Ecto neural progenitor cell (in vitro differentiated cells): ENCODE results near the gene GOLGA1.

Experiments used
- DNase-seq: peaks from one replicate; pipeline ENCODE4 v3.0.0-alpha.2; 2018; ENCODE audit warnings: low spot score

GOLGA1 gene

DNA sequence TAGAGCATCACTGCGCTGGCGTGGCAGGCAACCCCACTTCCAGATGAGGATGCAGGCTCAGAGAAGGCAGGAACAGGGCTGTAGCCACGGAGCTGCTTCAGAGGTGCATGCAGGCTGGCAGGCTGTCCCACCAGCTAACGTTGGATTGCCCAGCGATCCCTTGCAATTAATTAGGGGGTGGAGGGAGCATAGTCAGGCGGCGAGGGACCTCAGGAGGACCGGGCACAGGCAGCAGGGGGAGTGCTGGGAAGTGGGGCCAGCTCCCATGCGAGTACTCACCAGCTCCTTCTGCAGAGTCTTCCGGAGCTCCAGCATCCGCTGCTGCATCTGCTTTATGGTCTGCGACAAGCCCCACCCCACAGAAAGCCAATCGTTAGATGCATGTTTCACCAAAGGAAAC lies 58.7 kb downstream of the GOLGA1 start:
- no peak for DNase-seq

DNA sequence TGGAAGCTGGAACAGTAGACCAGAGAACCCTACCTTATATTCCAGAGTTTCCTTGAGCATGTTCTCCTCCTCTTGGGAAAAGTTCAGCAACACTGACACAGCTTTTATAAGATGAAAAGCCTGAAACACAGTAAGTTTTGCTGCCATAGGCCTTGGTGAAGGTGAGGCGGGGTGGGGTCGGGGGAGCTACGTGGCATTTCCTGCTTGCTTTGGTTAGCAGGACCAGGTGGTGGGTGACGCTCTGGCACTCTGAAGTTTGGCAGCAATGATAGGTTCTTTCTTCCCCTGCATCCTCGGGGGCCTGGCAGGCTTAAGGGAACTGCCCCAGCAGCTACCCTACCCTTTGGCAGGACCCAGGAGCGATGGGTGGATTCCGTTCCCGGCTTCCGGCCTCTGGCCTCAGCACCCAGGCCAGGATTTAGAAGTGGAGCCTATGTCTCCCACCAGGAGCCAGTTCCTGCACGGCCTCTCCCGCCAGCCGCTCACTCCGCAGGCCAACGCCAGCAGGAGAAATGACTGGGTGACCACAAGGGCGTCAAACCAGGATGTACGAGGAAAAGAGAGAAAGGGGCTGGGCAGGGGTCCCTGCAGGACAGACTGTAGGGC lies 59.6 kb downstream of the GOLGA1 start:
- no peak for DNase-seq

DNA sequence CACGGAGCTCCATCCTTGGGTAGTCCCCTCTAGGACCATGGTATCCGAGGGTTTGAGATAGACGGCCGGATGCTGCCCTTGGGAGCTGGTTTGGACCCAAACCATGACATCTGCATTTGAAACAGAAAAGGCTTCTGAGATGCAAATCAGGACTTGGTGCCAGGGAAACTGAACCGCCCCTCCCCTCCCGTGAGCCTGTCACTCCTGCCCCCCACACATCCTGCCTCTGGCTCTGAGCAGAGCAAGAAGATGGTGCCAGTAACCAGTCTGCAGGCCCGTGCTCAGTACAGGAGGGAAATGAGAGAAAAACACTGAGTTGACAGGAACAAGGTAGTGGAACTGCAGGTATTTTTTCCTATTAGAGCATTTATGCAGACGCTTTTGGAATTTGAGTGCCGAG lies 60.4 kb downstream of the GOLGA1 start:
- DNase-seq: no peak

DNA sequence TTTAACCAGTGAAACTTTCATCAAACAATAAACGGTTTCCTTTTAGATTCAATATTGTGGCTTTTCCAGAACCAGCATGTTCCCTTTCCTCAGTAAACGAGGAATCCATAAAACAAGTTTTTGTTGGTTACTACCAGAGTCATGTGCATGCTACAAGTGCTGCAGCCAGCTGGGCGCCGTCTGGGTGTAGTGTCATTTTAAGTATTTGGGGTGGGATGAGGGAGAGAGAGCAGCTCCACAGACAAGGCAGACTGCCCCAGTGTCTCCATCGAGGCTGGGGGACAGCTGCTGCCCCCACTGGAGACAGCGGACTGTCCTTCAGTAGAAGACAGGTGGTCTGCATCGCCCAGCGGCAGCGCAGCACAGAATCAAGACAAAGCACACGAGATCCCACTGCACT lies 61.7 kb downstream of the GOLGA1 start:
- no peak for DNase-seq

DNA sequence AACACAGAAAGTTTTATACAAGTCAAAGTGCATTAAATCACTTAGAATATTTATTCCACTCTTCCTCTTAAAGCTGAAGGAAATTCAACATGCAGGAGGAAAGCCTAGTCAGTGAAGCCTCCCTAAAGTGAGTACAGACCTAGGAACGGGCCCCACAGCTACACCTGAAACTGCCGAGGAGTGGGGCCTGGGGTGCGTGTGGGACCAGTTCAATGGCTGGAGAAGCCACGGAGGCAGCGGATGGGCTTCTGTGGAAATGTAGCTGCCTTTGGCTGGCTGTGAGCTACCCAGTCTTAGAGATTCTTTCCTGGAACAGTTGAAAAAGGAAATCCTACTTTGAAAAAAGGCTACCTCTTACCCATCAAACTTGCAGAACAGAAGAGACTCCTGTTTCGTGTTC lies 62.4 kb downstream of the GOLGA1 start:
- DNase-seq: no peak

DNA sequence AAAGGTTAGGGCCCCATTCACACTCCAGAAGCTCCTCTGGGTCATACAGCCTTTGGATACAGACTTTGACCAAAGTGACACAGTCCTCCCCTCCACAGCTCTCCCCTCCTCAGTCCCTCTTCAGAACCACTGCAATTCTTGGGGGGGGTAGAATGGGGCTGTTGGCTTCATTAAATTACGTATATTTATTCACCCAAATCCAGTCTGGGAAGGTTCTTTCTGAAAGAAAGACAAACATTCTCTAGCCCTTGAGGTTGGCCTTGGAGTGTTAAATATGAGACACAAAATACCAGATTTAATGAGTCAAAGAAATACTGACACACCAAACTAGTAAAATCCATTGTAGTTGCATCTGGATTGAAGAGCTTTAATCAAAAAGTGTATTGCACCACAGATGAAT lies 62.9 kb downstream of the GOLGA1 start:
- DNase-seq: no peak

DNA sequence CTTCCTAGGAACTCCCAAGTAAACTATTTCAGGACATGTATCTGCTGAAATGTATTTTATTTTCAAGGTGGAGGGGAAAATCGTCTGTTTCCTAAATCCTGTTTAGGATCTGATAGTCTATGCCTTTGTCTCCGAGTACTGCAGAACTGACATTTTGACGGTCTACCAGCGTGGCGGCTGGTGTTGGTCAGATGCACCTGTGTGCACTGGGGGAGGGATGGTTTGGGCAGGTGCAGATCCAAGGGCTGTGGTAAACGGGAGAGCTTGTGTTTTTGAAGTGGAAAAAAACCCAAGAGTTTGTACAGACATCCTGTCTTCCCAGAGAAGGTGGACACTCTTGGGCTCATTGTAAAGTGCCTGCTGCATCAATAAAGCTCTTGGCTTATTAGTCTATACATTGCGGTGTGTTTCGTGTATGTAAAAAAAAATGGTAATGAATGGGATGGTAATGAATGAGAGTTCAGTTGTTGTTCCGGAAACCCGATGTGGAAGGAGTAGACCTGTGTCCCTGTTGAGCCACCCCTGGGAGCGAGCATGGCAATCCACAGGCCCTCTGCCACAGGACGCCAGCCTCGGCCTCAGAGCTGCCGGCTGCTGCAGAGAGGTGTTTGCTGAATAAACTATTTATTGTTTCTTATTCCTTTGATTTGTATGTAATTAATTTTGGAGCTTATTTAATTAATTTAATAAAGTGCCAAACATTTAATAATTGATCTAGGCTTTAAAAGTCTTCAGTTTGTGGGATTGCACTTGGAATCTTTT lies 63.7 kb downstream of the GOLGA1 start:
- no peak for DNase-seq

DNA sequence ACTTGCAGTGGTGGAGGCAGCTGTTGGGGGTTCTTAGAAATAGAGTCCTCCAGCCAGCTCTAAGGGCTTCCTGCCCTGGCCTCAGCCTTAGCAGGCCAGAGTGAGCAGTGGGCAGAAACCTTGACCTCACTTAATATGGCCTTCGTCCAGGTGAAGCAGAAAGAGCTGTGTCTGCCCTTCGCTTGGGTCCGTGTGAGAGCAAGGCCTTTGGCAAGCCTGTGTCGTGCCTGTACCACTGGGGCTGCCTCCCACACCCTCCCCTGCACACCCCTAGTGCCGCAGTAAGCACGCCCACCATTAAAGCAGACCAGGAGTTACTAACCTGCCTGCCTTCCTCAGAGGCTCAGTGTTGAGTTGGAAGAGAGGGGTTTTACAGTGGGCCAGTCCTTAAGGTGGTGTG lies 65.4 kb downstream of the GOLGA1 start:
- DNase-seq: no peak

DNA sequence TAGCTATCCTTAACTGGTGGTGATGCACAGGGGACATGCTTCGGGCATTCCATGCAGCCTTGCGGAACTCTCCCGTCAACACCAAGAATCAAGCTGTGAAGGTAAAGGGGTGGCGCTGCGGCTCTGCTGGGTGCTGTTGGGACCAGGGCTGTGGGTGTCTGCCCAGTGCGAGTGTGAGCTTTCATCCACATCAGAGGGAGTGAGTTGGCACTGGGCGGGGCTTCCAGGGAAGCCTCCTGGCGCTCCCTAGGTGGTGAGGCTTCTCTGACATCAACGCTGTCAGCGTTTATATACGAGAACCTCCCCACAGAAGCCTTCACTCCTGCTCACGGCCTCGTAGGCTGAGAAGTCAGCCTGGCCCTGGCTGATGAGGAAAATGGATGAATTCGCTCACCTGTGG lies 67.2 kb downstream of the GOLGA1 start:
- no peak for DNase-seq

DNA sequence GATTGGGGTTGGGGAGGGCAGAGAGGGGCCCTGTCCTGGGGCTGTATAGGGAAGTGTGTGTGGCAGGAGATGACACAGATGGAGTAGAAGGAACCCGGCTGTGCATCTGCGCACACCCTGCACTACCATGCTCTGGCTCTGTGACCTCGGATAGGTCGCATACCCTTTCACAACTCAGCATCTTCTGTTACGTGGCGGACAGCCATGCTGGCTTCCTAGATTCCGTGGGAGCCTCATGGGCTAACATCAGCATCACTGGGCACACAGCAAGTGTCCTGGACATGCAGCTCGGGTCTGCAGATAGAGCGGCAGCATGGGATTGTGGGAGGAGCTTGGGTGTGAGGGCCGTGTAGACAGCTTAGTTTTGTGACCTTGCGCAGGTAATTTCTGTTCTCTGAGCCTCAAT lies 69.7 kb downstream of the GOLGA1 start:
- DNase-seq: no peak

DNA sequence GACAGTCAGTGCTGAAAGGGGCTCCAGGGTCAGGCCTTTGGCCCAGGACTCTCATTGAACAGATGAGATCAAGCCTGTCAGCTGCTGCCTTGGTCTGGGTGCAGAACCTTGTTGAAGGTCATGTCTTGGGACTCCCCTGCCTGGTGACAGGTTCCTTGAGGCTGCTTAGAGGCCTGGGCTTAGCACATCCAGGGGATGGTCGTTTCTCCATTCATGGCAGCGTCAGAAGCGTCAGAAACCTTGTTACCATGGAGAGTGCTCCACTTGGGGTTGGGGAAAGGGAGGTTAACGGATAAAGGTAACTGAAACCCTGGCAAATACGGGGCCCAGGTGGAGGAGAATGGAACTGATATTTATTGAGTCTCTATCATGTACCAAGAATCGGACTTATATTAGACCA lies 70.2 kb downstream of the GOLGA1 start:
- DNase-seq: no peak

DNA sequence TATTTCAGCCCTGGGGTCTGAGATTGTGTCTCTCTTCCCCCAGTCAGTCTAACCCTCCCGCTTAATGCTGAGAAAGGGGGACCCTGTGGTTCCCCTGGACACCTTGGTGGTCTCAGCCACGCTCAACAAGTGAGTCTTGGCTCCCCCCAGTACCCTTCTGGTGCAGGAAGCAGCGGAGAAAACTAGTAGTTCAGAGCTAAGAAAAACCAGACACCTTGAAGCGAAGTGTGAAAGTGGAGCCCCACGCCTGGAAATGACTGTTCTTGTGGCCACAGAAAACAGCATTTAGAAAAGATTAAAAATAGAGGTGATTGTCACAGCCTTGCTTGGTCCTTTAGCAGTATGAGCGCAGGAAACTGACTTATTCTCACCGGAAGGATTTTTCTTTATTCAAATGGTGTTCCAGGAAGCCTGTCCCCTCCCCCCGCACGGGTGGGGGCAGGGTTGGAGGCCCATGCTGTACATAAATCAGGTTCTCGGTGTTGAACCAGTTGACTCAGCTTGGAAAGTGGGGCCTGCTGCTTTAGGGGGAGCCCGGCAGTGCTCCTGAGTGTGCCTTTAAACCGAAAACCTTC lies 70.8 kb downstream of the GOLGA1 start:
- no peak for DNase-seq

DNA sequence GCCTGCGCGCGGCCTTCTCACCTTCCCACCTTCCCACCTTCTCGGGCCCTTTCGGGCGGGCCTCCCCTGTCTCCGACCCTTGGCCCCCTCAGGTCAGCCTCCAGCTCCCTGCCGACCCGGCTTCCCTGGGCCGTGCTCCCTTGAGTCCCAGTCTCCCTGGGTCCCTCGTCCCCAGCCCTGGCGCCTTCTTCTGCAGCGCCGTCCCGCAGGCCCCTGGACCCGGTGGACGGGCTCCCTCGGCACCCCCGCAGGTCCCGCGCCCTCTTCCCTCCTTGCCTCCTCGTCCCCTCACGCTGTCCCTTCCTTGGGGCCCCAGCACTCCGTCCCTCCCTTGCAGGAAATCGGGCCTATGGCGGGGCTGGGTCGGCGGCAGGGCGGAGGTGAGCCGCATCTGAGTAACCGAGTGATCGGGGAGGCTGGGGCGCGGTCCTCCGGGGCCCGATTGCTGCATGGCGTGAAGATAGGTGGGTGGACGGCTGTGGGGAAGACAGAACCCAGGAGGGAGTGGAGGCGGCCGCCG lies 71.4 kb downstream of the GOLGA1 start:
- peak; percentile 62 for DNase-seq

DNA sequence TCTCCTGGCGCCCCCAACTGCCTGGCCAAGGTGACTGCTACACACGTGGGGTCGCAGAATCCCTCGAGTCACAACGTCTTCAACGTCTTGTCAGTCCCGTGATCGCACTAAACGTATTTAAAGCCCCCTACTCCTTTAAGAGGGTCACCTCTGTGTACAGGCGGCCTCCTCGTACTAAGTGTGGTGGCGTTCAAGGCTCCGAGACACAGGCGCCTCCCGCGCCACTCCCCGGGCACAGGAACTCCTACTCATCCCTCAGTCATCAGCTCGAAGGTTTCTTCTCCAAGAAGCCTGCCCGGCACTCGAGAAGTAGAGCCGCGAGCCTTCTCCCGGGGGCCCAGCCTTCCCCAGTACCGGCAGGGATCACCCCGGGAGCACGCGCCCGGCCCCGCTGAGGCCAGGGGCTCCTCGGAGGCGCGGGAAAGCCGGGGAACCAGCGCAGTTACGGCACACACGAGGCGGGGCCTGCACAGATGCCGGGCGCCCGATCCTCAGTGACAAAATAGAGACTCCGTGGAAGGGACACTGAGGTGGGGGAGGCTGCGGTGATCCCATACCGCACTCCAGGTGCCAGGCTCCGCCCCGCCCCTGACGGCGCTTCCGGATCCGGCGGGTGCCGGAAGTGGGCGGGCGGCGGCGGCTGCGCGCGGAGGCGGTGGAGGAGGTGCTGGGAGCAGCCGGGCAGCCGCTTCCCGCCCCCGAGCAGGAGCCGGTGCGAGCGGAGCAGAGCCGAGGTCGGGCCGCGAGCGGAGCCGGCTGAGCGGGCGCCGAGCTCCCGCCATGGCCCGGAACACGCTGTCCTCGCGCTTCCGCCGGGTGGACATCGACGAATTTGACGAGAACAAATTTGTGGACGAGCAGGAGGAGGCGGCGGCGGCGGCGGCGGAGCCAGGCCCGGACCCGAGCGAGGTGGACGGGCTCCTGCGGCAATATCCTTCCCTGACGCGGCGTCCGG lies 72.1 kb downstream of the GOLGA1 start:
- peak; percentile 90 for DNase-seq

DNA sequence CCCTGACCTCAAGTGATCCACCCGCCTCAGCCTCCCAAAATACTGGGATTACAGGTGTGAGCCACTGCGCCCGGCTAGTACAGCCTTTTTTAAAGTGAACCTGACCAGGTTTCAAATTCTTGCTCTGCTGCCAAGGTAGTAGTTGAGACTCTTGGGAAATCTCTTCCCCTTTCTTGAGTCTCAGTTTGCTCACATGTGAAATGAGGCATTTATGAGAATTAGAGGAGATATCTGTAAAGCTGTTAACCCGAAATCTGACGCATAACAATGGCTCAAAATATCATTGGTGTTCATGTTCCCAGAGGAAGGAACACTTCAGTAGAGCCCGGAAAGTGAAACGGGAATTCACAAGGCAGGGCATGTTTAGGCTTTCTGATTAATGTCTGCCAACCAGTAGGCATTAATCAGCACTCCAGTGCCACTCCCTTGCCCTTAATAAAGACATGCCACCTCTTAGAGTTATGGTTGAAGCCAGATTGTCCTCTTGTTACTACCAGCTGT lies 77.5 kb downstream of the GOLGA1 start:
- no peak for DNase-seq

DNA sequence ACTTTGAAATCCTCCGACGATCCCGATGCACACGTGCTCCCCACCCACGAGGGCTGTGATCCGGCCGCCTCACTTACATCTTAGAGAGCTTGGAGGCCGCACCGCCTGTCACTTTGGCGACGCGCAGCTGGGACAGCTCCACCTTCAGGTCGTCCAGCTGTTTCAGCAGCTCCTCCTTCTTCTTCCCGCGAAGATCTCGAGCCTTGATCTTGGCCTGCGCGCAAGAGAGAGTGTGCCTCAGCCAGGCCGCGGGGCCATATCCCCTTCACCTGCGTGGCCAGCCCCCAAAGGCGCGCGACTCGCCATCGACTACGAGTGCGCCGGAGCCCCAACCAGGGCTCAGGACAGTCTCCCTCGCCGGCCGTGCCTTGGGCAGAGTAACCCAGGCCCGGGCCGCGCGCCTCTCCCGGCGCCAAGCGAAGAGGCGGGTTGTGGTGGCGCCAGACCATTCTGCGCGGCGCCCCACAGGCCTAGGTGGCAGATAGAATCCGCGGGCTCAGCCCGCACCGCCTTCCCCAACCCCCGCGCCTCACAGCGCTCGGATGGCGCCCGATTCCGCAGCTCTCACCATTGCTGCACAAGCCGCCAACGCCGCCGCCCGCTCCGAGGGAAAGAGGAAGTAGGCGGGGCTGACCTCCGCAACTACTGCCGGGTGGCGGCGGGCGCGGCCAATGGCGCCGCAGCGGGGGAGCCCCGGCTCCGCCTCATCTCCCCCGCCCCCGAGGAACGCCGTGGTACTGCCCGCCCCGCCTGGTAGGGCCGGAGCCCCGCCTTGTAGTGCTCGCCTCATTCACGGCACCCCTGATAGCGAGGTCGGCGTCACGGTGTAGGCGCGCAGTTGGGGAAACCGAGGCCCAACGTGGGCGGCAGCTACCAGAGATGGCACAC lies 79.3 kb downstream of the GOLGA1 start, which contains the start of the genes ARPC5L and RPL35:
Gene ARPC5L (plus strand): TSS at position 789 of the 888 bp plus-strand sequence. CDS start 7,161 bp downstream, outside the sequence.
Gene RPL35 (minus strand): TSS at position 616 of the 888 bp plus-strand sequence. CDS start 45 bp downstream, at position 571.
- peak; percentile 95 for DNase-seq

DNA sequence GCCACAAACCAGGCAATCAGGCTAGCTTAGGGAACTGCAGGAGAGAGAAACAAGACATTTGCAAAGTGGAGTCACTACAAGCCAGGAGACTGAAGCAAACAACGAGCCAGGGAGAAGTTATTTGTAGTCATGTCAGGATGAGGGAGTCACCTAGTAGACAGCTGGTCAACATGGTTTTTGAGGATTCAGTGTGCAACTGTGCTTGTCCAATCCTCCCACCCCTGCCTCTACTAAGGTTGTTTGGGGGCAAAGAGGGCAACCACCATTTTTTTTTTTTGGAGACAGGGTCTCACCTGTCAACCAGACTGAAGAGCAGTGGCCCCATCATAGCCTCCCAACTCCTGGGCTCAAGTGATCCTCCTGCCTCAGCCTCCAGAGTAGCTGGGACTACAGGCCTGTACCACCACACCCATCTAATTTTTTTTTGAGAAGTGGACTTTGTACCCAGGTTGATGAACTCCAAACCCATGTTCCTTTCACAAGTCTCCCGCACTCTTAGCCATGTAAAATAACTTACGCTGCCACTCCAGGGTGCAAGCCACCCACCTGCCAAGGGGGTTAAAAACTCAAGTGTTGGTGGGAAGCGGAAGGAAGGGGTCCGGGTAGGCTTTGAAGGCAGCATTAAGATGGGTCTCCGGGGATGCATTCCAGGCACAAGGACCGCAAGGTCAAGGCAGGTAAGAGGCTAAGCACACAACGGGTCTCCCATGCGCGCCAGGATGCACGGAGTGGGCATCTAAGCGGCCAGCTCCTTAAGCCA lies 80.1 kb downstream of the GOLGA1 start:
- no peak for DNase-seq

DNA sequence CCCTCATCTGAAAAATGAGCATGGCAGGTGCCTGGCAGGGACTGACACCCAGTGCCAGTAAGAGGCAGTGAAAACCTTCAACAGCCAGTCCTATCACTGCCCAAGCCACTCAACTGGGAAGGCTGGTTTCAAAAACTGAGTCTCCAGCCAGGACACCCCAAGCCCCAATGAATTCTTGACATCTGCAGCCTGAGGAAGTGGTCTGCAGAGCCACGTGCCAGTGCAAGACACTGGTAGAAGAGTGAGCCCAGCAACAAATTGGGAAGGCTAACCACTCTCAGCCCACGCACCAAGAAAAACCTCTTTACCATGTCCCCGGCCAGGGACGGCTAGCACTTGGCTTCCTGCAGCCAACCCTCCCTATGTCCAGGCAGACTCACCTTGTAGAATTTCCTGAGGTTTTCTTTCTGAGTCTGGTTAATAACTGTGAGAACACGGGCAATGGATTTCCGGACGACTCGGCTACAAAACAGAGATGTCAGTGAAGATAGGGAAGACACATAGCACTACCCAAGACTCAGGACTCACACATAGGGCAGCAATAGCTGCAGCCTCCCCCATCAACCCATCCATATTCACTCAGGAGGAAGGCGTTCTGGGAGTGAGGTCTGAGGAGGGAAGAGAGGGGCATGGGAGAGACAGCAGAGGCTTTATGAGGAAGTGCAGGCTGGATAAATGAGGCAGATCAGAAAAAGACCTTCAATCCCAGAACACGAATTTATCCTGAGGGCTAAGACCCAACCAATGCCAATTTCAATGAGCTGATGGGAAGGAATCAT lies 80.9 kb downstream of the GOLGA1 start:
- DNase-seq: no peak
